SIG-M5 (cell line): ENCODE results near the gene LPA.
"Not testable (repeated sequence)": the region's sequence is repeated elsewhere in the genome, so short reads cannot be mapped to it uniquely, and the experiment has no call there.

Experiments
- DNase-seq: peaks from one replicate; lab custom pipeline; 2025; lab: John Stamatoyannopoulos, UW

The LPA gene

GRCh38 chr6:160664198-160664597, at the start of gene LPA:
TSS of gene LPA (minus strand) at chr6:160664275. CDS start at chr6:160664214, 61 bp downstream.
- not testable (repeated sequence) for DNase-seq

- not testable (repeated sequence) for DNase-seq
These were observed 44.9 kb upstream of the LPA start for GRCh38 chr6:160708993-160709392.

- DNase-seq = not testable (repeated sequence)
These were observed 40.6 kb upstream of the LPA start for GRCh38 chr6:160704688-160705087.

GRCh38 chr6:160701918-160702680, 38.0 kb upstream of the LPA start, which contains the start of gene PLG:
TSS of gene PLG (plus strand) at chr6:160702244. CDS start at chr6:160702305, 61 bp downstream.
- DNase-seq = not testable (repeated sequence)

GRCh38 chr6:160697826-160698225, 33.8 kb upstream of the LPA start:
- no peak for DNase-seq

- DNase-seq = not testable (repeated sequence)
These were observed 32.8 kb upstream of the LPA start for GRCh38 chr6:160696884-160697283.

- DNase-seq = not testable (repeated sequence)
These were observed 31.5 kb upstream of the LPA start for GRCh38 chr6:160695622-160696021.

GRCh38 chr6:160695025-160695424, 30.9 kb upstream of the LPA start:
- DNase-seq = not testable (repeated sequence)

GRCh38 chr6:160692369-160692959, 28.4 kb upstream of the LPA start:
- DNase-seq = no peak

- no peak for DNase-seq
These were observed 27.5 kb upstream of the LPA start for GRCh38 chr6:160691617-160692016.

- no peak for DNase-seq
These were observed 26.4 kb upstream of the LPA start for GRCh38 chr6:160690458-160690857.

- no peak for DNase-seq
These were observed 21.8 kb upstream of the LPA start for GRCh38 chr6:160685762-160686450.

- DNase-seq = not testable (repeated sequence)
These were observed 21.2 kb upstream of the LPA start for GRCh38 chr6:160685101-160685761.

- no peak for DNase-seq
These were observed 15.3 kb upstream of the LPA start for GRCh38 chr6:160679402-160679769.

- DNase-seq = no peak
These were observed 14.8 kb upstream of the LPA start for GRCh38 chr6:160678744-160679401.

- no peak for DNase-seq
These were observed 14.2 kb upstream of the LPA start for GRCh38 chr6:160678230-160678629.

- not testable (repeated sequence) for DNase-seq
These were observed 12.3 kb upstream of the LPA start for GRCh38 chr6:160676418-160676817.

- no peak for DNase-seq
These were observed 4.5 kb upstream of the LPA start for GRCh38 chr6:160668589-160668988.

- no peak for DNase-seq
These were observed 3.8 kb upstream of the LPA start for GRCh38 chr6:160667639-160668481.

GRCh38 chr6:160662842-160663241, 1.2 kb downstream of the LPA start:
- no peak for DNase-seq

GRCh38 chr6:160662429-160662828, 1.6 kb downstream of the LPA start:
- no peak for DNase-seq
